H1 (cell line): ENCODE measurements around the gene C2orf42. TPM values are rescaled to one million over a fixed set of nuclear protein-coding genes. Genes with fewer than 3 reads are reported as not detected.

Source experiments
- ASH2L ChIP-seq: fragments of 200-600, 300-600 bp; sonication (generic); IDR thresholded peaks from one replicate; pipeline ENCODE4 v1.7.1; 2017; ENCODE audit warnings: low read length
- ATF2 ChIP-seq: IDR thresholded peaks from 2 replicates; pipeline ENCODE4 v1.6.1; 2012; ENCODE audit warnings: low read length, inconsistent platforms
- BACH1 ChIP-seq: IDR thresholded peaks from 2 replicates; pipeline ENCODE4 v1.6.1; 2012; ENCODE audit warnings: low read length, improper control_type of control experiment
- CBX8 ChIP-seq: fragments of 300-800, 300-1000 bp; sonication (generic); IDR thresholded peaks from 2 replicates; pipeline ENCODE4 v1.7.1; 2016; ENCODE audit warnings: low read depth, low read length, borderline replicate concordance
- CEBPB ChIP-seq: IDR thresholded peaks from 2 replicates; pipeline ENCODE4 v1.6.1; 2012; ENCODE audit warnings: low read depth, low read length
- CREB1 ChIP-seq: IDR thresholded peaks from 2 replicates; pipeline ENCODE4 v1.6.1; 2012; ENCODE audit warnings: inconsistent platforms
- CTCF ChIP-seq, 3 experiments: IDR thresholded peaks; 1 replicate in 2 of 3; 2 replicates in 1 of 3; pipeline versions ENCODE4 v1.5.1 to v1.6.1; 2011; ENCODE audit warnings: low read length in 3 of 3, mild to moderate bottlenecking in 3 of 3, inconsistent platforms in 2 of 3, low read depth in 1 of 3, moderate library complexity in 1 of 3; ENCODE audit not compliant: insufficient read depth in 1 of 3; ENCODE audit errors: control extremely low read depth in 1 of 3
- EZH2 ChIP-seq: fragments of 200-600 bp; sonication (generic); IDR thresholded peaks from 2 replicates; pipeline ENCODE4 v1.7.1; 2012; ENCODE audit warnings: low read depth, mild to moderate bottlenecking, moderate library complexity, low read length, inconsistent platforms; ENCODE audit not compliant: severe bottlenecking
- JUN ChIP-seq: IDR thresholded peaks from 2 replicates; pipeline ENCODE4 v1.6.1; 2011; ENCODE audit warnings: low read depth, mild to moderate bottlenecking, improper control_type of control experiment, low read length
- KDM4A ChIP-seq: IDR thresholded peaks from one replicate; pipeline ENCODE4 v1.7.1; 2012; ENCODE audit warnings: low read depth, mild to moderate bottlenecking, moderate library complexity, low read length, inconsistent platforms; ENCODE audit not compliant: severe bottlenecking
- MAFK ChIP-seq: IDR thresholded peaks from 2 replicates; pipeline ENCODE4 v1.6.1; 2012; ENCODE audit warnings: low read depth, mild to moderate bottlenecking, improper control_type of control experiment, low read length
- MAX ChIP-seq: IDR thresholded peaks from 2 replicates; pipeline ENCODE4 v1.6.1; 2012; ENCODE audit warnings: inconsistent platforms
- NANOG ChIP-seq: IDR thresholded peaks from 2 replicates; pipeline ENCODE4 v1.6.1; 2011; ENCODE audit warnings: low read length, low read depth, mild to moderate bottlenecking, inconsistent platforms; ENCODE audit not compliant: insufficient read depth, poor library complexity, severe bottlenecking
- NRF1 ChIP-seq: IDR thresholded peaks from 2 replicates; pipeline ENCODE4 v1.6.1; 2011; ENCODE audit warnings: mild to moderate bottlenecking, low read depth, low read length, improper control_type of control experiment
- POLR2A ChIP-seq, 2 experiments: IDR thresholded peaks; 1 replicate in 1 of 2; 2 replicates in 1 of 2; pipeline ENCODE4 v1.6.1; 2011; ENCODE audit warnings: low read depth in 2 of 2, low read length in 2 of 2, mild to moderate bottlenecking in 2 of 2; ENCODE audit errors: control extremely low read depth in 1 of 2
- SIN3A ChIP-seq, 2 experiments: IDR thresholded peaks in 1 of 2; conservative IDR thresholded peaks in 1 of 2; 2 replicates each; pipeline ENCODE4 v1.6.1; 2011 to 2012; ENCODE audit warnings: low read length in 2 of 2, improper control_type of control experiment in 1 of 2, low read depth in 1 of 2, mild to moderate bottlenecking in 1 of 2
- SP2 ChIP-seq: IDR thresholded peaks from 2 replicates; pipeline ENCODE4 v1.6.1; 2012; ENCODE audit warnings: mild to moderate bottlenecking, low read length, inconsistent platforms
- SP4 ChIP-seq: IDR thresholded peaks from 2 replicates; pipeline ENCODE4 v1.6.1; 2012; ENCODE audit warnings: low read length, inconsistent platforms
- TAF7 ChIP-seq: optimal IDR thresholded peaks from 2 replicates; pipeline ENCODE3; 2011; ENCODE audit warnings: low read depth, mild to moderate bottlenecking, inconsistent platforms, low read length, moderate library complexity, borderline replicate concordance
- TBP ChIP-seq: IDR thresholded peaks from 2 replicates; pipeline ENCODE4 v1.6.1; 2011; ENCODE audit warnings: low read depth, low read length, improper control_type of control experiment
- polyA plus RNA-seq, 7 experiments: library from polyadenylated mRNA; depleted of rRNA in 3 of 7; stranded (reverse) in 5 of 7; unstranded in 2 of 7; fragments of >200 nt in 5 of 7; fragments of 200-250 nt in 2 of 7; gene quantifications; 1 replicate in 5 of 7; 2 replicates in 1 of 7; 4 replicates in 1 of 7; pipeline versions ENCODE4 v1.2.1 to v1.2.3, GENCODE V29; 2011 to 2013; ENCODE audit warnings: missing spikeins in 2 of 7, mixed read lengths in 2 of 7
- total RNA-seq: library from RNA; stranded (reverse); fragmentation: NEBNext Ultra II Directional; extraction: Animal tissue kit (Norgen Biotek cat#: 25700); gene quantifications from 2 replicates; pipeline ENCODE4 v1.2.1, GENCODE V29; 2021

The C2orf42 gene
- total and polyA plus RNA-seq, 2 of the 8 experiments (the other 6 are each of a cell fraction or from before 2014, with no cell fraction given): 3.9 to 10.7 TPM

- TF ChIP-seq TAF7 (peak; percentile 7), BACH1 (peak; percentile 50), NANOG (peak; percentile 84), MAFK (peak; percentile 3; the same call in 1 of the 2 replicates), CEBPB (peak; percentile 62), KDM4A (no peak), CREB1 (peak; percentile 47), CTCF (IDR thresholded peaks at IDR 0.05; ENCODE audit: control extremely low read depth in 1 of 3, insufficient read depth in 1 of 3, low read depth in 1 of 3, low read length in 3 of 3) (peak; percentile 45 to 79 (median 68)), TBP (peak; percentile 81), SP2 (no peak), ATF2 (peak; percentile 89; the same call in 1 of the 2 replicates), MAX (peak; percentile 73), CBX8 (no peak), JUN (peak; percentile 55; the same call in 1 of the 2 replicates), EZH2 (no peak), ASH2L (peak; percentile 94), NRF1 (no peak), SP4 (no peak; the same call in 1 of the 2 replicates), POLR2A (IDR thresholded peaks at IDR 0.05; ENCODE audit: control extremely low read depth in 1 of 2, low read depth in 2 of 2, low read length in 2 of 2) (peak; percentile 61 to 70), SIN3A (conservative IDR thresholded peaks at IDR 0.05 in 1 of 2, IDR thresholded peaks at IDR 0.05 in 1 of 2; ENCODE audit: low read depth in 1 of 2, low read length in 2 of 2) (peak; percentile 24 to 35; a peak in 1 of 4 replicates)
Measured at GRCh38 chr2:70141212-70141901, 49.5 kb downstream of the C2orf42 start (continued).
